Cortex of kidney (tissue), 1 donor: ENCODE data around the gene SHBG.
A peak's percentile ranks its signal among the peaks of the same experiment; 100 is the strongest.
"Not testable (repeated sequence)": the region's sequence is repeated elsewhere in the genome, so short reads cannot be mapped to it uniquely, and the experiment has no call there.

Experiments
- DNase-seq: peaks from one replicate; lab custom pipeline; 2025; lab: John Stamatoyannopoulos, UW

The SHBG gene

DNA sequence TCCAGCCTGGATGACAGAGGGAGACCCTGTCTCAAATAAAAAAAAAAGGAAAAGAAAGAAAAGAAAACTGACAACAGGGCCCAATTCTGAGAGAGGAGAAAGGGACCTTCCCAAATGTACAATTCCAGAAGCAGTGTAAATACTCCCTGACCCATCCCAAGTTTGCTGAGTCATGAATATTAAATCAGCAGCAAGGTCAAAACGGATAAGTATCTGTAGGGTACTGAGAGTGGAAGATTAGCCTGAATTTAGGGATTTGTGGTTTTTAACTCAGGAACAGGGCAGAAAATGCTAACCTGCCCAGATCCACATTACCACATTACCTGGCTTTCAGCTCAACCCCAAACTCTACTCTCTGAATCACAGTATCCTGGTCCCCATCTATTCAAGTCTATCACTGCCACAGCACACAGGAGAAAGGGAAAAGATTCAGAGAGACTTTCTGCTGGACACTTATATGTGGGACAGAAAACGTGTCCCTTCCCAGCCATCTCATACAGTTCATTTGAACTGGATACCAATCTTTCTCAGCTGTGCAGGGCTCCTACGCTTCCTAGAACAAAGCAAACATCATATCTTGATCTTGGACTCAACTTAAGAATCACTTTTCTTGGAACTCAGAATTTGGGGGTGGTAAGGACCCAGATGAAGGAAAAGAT lies 18.2 kb upstream of the SHBG start:
- no peak for DNase-seq

DNA sequence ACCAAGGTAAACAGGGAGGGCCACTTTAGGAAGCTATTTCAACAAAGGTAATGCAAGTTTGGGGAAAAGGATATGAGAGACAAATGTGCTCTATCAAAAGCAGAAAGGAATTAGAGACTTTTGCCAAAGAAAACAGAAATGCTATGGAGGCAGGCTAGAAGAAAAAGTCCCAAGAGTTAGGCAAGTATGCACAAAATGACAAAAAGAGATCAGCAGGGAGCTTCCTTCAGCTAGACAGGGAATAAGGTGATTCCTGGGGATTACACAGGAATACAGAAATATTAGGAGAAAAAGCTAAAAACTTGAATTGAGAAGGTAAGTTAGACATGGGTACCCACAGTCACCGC lies 17.7 kb upstream of the SHBG start:
- no peak for DNase-seq

DNA sequence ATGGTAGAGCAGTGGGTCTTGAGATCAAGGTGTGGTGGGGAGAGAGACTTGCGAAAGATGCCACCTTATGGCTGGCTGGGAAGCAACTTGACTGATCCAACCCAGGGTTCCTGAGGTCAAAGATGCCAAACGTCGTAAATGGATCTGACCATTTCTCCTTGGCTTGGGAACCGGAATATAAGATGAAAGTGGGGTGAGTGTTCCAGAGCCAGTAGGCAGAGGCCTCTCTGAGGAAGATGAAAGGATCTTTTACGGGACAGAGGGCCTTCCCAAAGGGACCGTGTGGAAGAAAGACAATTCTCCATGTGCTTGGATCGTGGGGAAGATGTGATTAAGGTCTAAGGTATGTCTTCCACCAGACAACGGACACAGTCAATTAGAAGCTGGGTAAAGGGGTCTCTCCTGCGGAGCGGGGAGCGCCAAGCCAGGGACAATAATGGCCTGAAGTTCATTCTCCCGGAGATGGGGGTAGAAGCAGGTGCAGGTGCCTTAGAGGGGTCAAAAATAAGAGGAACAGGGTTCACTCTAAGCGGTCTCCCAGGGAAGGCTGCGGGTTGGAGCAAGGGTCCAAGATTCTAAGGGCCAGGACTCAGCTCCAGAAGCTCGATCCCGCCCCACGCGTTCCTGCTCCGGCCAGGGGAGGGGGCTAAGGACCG lies 16.0 kb upstream of the SHBG start:
- DNase-seq = no peak

DNA sequence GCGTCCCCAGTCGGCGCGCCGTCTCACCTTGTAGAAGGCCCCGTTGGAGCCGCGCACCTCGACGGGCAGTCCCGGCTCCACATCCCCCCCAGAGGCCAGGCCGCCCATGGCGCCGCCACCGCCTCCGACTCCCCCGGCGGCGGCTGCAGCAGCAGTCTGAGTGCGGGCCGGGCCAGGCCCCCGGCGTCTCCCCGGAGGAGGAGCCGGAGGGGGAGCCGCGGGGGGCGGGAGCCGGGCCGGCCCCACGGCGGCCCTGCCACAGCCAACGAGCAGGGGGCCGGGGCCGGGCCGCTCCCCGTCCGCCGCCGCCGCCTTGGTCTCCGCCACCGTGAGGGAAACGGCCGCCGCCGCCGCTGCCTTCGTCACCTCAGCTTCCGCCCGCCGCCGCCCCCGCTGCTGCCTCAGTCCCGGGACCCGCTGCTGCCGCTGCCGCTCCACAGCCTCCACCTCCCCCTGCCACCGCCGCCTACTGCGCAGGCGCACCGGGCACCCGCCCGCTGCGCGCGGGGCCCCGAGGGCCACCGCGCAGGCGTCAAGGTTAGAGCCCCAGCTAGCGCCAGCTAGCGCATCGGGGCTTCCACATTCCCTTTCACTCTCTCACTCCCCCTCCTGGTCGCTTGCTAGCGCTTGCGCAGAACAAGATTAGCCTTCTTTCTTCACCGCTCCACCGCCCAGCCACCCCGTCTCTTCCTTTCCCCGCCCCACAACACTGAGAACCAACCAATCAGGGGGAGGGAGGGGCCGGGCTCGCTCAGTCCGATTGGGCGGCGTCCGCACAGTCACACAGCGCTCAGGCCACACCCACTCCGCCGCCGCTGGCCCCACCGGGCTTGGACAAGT lies 15.3 kb upstream of the SHBG start, which contains the start of gene FXR2:
FXR2 (minus strand) TSS at position 473 of the 840 bp plus-strand sequence; CDS start at position 108, 365 bp downstream.
- peak; percentile 91 for DNase-seq

DNA sequence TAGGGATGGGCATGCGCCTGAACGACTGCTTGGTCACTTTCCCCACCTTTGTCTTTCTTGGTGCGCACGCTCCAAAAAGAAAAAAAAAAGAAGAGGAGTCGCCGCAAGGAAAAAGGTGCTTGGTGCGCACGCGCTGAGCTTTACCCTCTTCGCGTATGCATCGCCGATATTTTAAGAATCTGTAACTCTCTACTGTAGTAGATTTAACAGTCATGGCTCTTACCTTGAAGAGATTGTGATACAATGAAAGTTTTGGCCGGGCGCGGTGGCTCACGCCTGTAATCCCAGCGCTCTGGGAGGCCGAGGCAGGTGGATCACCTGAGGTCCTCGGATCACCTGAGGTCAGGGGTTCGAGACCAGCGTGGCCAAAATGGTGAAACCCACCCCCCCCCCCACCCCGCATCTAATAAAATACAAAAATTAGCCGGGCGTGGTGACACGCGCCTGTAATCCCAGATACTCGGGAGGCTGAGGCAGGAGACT lies 14.6 kb upstream of the SHBG start:
- no peak for DNase-seq

DNA sequence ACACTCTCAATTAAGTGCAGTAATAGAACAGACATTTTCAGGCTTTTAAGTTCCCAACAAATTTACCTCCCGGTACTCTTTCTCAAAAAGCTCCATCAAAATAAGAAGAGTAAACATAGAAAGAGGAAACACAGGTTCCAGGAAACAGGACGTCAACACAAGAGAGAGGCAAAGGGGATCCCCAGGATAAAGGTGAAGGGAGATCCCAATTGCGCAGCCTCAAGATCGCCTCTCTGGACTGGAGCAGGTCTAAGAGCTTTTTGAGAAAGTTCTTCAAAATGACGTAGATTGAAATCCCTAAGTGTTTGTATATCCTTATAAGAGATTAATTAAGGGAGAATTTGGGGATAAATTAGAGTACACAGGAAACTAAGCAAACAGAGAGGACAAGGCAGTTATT lies 11.3 kb upstream of the SHBG start:
- no peak for DNase-seq

DNA sequence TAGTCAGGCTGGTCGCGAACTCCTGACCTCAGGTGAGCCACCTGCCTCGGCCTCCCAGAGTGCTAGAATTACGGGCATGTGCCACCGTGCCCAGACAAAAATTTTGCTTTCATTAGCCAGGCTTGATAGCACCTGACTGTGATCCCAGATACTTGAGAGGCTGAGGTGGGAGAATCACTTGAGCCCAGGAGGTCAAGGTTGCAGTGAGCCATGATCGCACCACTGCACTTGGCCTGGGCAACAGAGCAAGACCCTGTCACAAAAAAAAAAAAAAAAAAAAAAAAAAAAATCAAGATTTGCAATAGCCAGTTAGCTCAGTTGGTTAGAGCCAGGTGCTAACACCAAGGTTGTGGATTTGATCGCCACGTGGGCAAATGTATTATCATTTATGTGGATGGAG lies 9.1 kb upstream of the SHBG start:
- DNase-seq = no peak

DNA sequence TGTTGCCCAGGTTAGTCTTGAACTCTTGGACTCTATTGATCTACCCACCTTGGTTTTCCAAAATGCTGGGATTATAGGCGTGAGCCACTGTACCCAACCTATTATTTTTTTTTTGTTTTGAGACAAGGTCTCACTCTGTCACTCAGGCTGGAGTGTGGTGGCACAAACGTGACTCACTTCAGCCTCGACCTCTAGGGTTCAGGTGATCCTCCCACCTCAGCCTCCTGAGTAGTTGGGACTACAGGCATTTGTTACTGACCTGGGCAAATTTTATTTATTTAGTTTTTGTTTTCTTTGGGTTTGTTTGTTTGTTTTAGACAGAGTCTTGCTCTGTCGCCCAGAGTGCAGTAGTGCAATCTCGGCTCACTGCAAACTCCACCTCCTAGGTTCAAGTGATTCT lies 6.3 kb upstream of the SHBG start:
- no peak for DNase-seq

DNA sequence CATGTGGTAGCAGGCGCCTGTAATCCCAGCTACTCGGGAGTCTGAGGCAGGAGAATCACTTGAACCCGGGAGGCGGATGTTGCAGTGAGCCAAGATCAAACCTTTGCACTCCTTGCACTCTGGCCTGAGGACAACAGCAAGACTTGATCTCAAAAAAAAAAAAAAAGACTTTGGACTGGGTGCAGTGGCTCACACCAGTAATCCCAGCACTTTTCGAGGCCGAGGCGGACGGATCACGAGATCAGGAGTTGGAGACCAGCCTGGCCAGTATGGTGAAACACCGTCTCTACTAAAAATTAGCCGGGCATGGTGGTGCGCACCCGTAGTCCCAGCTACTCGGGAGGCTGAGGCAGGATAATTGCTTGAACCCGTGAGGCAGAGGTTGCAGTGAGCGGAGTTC lies 4.2 kb upstream of the SHBG start:
- not testable (repeated sequence) for DNase-seq

DNA sequence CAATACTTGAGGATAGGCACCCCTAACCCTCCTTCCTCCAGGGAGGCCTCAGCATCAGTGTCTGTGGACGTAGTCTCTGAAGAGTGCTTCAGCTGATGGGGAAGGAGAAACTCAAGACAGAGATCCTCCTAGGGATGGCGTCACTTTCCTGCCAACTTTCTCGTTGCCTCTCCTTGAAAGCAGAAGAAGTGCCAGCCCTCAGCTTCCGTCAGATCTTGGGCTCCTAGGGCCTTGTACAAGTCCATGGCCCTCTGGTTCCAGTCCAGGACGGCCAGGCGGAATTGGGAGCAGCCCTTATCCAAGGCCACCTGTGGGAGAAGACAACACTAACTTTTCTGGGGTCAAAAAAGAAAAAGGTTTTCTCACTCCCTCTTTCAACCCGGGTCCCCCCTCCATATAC lies 3.6 kb upstream of the SHBG start:
- no peak for DNase-seq

DNA sequence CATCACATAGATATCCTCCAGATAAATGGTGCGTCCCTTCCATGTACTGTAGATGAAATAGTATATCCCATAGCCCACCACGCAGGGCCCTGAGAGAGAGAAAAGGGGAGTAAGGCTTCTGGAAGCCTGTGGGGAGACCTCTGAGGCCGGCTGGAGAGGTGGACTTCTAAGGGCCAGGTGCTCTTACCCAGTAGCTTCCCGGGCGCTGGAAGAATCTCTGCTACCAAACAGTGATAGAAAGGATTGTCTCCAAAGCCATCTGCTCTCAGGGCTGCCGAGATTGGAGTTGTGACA lies 3.0 kb upstream of the SHBG start:
- DNase-seq = no peak

DNA sequence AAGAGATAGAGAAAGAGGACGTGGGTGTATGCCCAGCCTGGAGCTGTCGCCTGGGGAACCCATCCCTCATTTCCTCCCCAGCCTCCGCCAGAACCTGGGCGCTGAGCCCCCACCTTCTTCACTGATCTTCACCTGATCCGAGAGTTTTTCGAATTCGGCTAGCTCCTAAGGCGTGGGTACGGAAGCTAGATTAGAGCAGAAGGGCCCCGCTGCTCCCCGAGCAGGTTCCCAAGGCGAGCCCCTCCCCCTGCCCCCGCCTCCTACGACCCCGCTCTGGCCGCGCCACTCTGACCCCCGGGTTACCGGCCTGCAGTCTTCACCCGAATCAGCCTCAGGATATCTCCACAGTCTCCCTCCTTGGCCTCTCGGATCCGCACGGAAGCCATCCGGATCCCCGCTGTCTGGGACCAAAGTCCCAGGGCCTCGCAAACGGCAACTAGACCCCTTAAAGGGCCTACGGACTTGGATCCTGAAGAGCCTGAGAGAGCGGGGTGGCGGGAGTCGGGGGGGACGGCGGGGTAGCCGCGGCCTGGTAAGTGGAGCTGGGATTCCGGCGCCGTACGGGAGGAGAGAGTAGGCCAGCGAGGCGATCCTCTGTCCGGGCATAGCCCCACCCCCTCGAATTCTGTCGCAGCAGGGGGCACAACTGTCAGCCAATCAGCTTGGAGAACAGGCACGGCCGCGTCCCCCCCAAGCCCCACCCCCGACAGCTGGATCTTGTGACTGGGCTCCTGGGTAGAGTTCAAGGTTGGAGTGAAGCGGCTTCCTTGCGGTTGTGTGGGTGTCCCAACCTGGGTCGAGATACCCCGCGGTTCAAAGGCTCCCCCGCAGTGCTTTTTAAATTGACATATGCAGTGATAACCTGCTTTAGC lies 2.4 kb upstream of the SHBG start, which contains the start of gene SAT2:
SAT2 (minus strand) TSS at position 572 of the 872 bp plus-strand sequence; CDS start at position 386, 186 bp downstream.
- no peak for DNase-seq

DNA sequence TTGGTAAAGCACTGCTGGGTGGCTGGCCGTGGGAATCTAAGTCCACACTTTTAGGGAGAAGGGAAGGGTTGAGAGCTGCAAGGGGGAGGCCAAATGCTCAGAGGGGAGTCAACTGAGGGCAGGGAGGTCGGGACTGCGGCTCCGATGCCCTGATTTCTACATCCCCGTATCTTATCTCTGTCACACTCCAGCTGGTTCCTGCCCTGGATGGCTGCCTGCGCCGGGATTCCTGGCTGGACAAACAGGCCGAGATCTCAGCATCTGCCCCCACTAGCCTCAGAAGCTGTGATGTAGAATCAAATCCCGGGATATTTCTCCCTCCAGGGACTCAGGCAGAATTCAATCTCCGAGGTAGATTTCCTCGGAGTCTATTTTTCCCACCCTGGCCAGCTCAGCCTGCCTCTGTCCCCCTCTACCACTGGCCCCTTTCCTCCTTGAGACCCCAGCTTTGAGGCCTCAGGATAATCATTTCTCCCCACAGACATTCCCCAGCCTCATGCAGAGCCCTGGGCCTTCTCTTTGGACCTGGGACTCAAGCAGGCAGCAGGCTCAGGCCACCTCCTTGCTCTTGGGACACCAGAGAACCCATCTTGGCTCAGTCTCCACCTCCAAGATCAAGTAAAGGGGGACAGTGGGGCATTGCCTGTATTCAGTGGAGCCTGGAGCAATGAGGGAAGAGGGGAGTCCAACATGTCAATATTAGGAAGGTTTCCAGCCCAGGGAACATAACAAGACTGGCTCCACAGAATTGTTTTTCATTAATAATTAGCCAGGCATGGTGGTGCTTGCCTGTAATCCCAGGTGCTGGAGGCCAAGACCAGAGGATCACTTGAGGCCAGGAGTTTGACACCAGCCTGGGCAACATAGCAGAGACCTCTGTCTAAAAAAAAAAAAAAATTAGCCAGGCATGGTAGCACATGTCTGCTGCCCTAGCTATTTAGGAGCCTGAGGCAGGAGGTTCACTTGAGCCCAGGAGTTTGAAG lies 1.8 kb downstream of the SHBG start:
- no peak for DNase-seq

DNA sequence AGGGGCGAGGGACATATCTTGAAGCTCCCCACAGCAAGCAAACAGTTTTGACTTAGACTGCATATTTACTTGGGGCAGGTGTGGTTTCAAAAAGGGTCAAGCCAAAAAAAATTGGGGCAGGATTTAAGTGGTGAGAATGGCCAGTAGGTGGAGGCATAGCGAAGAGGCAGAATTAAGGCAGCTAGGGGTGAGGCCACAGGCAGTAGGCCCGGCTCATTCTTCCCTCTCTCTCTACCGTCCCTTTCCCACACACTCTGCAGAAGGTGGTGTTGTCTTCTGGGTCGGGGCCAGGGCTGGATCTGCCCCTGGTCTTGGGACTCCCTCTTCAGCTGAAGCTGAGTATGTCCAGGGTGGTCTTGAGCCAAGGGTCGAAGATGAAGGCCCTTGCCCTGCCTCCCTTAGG lies 2.6 kb downstream of the SHBG start:
- DNase-seq = no peak

DNA sequence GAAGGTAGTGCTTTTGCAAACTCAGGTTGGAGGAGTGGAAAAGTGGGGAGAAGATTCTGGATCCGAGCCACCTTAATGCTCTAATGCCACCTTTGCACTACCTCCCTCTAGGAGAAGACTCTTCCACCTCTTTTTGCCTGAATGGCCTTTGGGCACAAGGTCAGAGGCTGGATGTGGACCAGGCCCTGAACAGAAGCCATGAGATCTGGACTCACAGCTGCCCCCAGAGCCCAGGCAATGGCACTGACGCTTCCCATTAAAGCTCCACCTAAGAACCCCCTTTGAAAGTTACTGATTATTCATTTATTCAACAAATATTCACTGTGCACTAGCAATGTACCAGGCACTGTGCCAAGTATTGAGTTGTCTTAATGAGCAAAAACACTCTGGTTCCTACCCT lies 3.2 kb downstream of the SHBG start:
- DNase-seq = no peak

DNA sequence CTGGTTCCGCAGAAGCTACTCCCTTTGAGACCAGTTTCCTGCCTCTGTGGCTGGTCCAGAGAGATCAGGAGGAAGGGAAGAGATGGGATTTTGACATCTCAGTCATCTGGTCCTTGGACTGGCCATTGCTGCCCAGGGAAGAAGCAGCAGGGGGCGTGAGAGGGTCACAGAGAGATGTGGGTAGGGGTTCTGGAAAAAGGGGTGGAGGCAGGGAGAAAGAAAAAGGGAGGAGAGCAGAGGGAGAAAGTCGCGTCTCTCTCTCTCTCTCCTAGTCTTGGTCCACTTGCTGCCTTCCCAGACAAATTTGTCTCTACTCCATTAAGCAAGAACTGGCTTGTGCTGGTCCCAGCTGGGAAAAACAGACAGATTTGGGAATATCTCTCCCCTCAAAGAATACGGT lies 4.4 kb downstream of the SHBG start:
- no peak for DNase-seq

DNA sequence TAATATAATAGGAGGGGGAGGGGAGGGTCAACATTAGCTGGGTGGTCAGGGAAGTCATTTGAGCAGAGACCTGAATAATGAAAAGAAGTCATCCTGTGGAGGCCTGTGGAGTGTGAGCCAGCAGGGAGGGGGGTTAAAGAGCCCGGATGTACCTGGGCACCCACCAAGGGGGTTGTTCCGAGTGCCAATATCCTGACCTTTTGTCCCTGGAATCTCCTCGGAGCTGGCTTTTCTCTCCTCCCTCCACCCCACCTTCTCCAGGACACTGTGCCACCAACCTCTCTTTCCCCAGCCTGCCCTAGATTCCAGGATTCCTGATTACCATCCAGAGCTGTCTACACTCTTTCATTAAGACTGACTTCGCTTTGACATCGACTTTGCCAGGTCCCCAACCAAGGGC lies 6.2 kb downstream of the SHBG start:
- DNase-seq = no peak

DNA sequence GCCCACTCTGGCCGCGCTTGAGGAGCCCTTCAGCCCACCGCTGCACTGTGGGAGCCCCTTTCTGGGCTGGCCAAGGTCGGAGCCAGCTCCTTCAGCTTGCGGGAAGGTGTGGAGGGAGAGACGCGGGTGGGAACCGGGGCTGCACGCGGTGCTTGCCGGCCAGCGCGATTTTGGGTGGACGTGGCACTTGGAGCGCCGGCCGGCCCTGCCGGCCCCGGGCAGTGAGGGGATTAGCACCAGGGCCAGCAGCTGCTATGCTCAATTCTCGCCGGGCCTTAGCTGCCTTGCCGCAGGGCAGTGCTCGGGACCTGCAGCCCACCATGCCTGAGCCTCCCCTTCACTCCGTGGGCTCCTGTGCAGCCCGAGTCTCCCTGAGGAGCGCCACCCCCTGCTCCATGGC lies 10.8 kb downstream of the SHBG start:
- DNase-seq = no peak

DNA sequence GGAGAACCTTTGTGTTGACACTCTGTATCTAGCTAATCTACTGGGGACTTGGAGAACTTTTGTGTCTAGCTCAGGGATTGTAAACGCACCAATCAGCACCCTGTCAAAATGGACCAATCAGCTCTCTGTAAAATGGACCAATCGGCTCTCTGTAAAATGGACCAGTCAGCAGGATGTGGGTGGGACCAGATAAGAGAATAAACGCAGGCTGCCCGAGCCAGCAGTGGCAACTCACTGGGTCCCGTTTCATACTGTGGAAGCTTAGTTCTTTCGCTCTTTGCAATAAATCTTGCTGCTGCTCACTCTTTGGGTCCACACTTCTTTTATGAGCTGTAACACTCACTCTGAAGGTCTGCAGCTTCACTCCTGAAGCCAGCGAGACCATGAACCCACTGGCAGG lies 11.7 kb downstream of the SHBG start:
- DNase-seq = not testable (repeated sequence)

DNA sequence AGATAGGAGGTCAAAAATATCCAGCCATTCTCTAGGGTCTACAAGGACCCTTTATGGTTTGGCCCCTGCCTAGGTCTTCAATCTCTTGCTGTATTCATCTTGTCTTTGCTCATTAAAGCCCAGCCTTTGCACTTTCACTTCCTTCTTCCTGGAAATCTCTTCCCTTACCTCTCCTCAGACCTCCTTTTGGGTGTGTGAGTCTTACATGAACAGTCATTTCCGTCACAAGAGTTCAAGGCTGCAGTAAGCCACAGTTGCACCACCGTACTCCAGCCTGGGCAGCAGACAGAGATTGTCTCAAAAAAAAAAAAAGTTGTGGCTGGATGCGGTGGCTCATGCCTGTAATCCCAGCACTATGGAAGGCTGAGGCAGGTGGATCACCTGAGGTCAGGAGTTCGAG lies 14.8 kb downstream of the SHBG start:
- no peak for DNase-seq

DNA sequence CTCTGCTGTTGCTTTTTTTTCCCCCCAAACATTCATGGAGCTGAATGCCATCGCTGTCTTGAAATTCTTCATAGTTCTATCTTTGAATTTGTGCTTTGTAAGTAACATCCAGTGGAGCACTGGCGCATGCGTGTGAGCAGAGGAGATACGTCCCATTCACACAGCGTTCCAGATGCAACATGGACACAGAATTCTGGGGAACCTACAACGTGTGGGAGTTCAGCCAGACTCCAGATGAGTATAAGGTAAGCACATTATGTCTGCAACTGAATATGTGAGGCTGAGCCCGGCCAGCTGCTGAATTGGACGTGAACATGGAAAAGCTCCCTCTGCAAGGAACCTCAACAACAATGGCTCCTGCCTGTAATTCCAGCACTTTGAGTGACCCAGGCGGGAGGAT lies 16.5 kb downstream of the SHBG start:
- DNase-seq = no peak
